ENCODE results near the gene PTPRJ. TPM values are rescaled to one million over a fixed set of nuclear protein-coding genes. Genes with fewer than 3 reads are reported as not detected.

The PTPRJ gene
- total RNA-seq, 1 donor: 10.9 TPM

DNA sequence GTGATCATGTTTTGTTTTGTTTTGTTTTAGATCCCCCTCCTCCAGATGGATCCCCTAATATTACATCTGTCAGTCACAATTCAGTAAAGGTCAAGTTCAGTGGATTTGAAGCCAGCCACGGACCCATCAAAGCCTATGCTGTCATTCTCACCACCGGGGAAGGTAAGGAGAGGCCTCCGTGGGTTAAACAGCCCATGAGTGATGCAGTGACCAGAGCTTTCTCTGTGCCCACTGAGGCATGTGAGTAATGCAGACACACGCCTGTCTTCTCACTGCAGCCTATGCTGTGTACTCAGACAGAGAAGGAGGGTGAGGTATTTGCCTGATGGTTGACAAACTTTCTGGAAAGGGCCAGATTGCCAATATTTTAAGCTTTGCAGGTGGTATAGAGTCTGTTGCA lies 162.5 kb downstream of the PTPRJ start:
- no peak overlapping the region for H3K4me2 ChIP-seq (ENCODE audit: insufficient read depth, low read length)
- no peak for DNase-seq (ENCODE audit: insufficient read length, low spot score, missing footprints)
- H3K4me3 ChIP-seq (ENCODE audit: insufficient read depth, low read length): no peak overlapping the region
- H3K27me3 ChIP-seq (ENCODE audit: insufficient read depth, low read length): no peaks in the 10 kb centered on the region
- H3K4me1 ChIP-seq (ENCODE audit: insufficient read depth, low read length): peaks cover 20% of the 10 kb centered on the region
- H3K27ac ChIP-seq (ENCODE audit: low read depth, low read length): peak overlapping the region; percentile 26
- peaks cover 51% of the 10 kb centered on the region for H3K36me3 ChIP-seq (ENCODE audit: insufficient read depth, low read length)
- H4K20me1 ChIP-seq (ENCODE audit: insufficient read depth, low read length): no peaks in the 10 kb centered on the region
- TF ChIP-seq, protein P1, sequence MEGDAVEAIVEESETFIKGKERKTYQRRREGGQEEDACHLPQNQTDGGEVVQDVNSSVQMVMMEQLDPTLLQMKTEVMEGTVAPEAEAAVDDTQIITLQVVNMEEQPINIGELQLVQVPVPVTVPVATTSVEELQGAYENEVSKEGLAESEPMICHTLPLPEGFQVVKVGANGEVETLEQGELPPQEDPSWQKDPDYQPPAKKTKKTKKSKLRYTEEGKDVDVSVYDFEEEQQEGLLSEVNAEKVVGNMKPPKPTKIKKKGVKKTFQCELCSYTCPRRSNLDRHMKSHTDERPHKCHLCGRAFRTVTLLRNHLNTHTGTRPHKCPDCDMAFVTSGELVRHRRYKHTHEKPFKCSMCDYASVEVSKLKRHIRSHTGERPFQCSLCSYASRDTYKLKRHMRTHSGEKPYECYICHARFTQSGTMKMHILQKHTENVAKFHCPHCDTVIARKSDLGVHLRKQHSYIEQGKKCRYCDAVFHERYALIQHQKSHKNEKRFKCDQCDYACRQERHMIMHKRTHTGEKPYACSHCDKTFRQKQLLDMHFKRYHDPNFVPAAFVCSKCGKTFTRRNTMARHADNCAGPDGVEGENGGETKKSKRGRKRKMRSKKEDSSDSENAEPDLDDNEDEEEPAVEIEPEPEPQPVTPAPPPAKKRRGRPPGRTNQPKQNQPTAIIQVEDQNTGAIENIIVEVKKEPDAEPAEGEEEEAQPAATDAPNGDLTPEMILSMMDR (IDR thresholded peaks at IDR 0.05; ENCODE audit: extremely low read depth, low read depth, low read length): no peak
- no peak overlapping the region for H2AFZ ChIP-seq (ENCODE audit: low read length)
- peaks cover 2% of the 10 kb centered on the region for H3K79me2 ChIP-seq (ENCODE audit: insufficient read depth, low read length)
- H3K9me3 ChIP-seq (ENCODE audit: low read depth, low read length): no peaks in the 10 kb centered on the region

- Histone ChIP-seq H3K9me3 (ENCODE audit: low read depth, low read length) (no peaks in the 10 kb centered on the region), H2AFZ (ENCODE audit: low read length) (no peak overlapping the region), H3K4me1 (ENCODE audit: insufficient read depth, low read length) (peaks cover 14% of the 10 kb centered on the region), H3K4me3 (ENCODE audit: insufficient read depth, low read length) (no peak overlapping the region), H3K36me3 (ENCODE audit: insufficient read depth, low read length) (peaks cover 33% of the 10 kb centered on the region), H3K79me2 (ENCODE audit: insufficient read depth, low read length) (no peaks in the 10 kb centered on the region), H3K27ac (ENCODE audit: low read depth, low read length) (peak overlapping the region; percentile 22), H4K20me1 (ENCODE audit: insufficient read depth, low read length) (no peaks in the 10 kb centered on the region), H3K27me3 (ENCODE audit: insufficient read depth, low read length) (no peaks in the 10 kb centered on the region), H3K4me2 (ENCODE audit: insufficient read depth, low read length) (peak overlapping the region; percentile 0)
- no peak for DNase-seq (ENCODE audit: insufficient read length, low spot score, missing footprints)
- TF ChIP-seq, protein P1 (IDR thresholded peaks at IDR 0.05; ENCODE audit: extremely low read depth, low read depth, low read length): no peak
These were observed 168.4 kb downstream of the PTPRJ start for GRCh38 chr11:48148749-48149148.

GRCh38 chr11:48150213-48150612 lies 169.9 kb downstream of the PTPRJ start:
- TF ChIP-seq, protein P1 (IDR thresholded peaks at IDR 0.05; ENCODE audit: extremely low read depth, low read depth, low read length): no peak
- Histone ChIP-seq H3K27me3 (ENCODE audit: insufficient read depth, low read length) (no peaks in the 10 kb centered on the region), H3K36me3 (ENCODE audit: insufficient read depth, low read length) (peaks cover 34% of the 10 kb centered on the region), H3K79me2 (ENCODE audit: insufficient read depth, low read length) (no peaks in the 10 kb centered on the region), H3K4me2 (ENCODE audit: insufficient read depth, low read length) (no peak overlapping the region), H3K27ac (ENCODE audit: low read depth, low read length) (peak overlapping the region; percentile 43), H3K4me3 (ENCODE audit: insufficient read depth, low read length) (no peak overlapping the region), H3K4me1 (ENCODE audit: insufficient read depth, low read length) (peaks cover 19% of the 10 kb centered on the region), H3K9me3 (ENCODE audit: low read depth, low read length) (no peaks in the 10 kb centered on the region), H4K20me1 (ENCODE audit: insufficient read depth, low read length) (no peaks in the 10 kb centered on the region), H2AFZ (ENCODE audit: low read length) (no peak overlapping the region)
- DNase-seq (ENCODE audit: insufficient read length, low spot score, missing footprints): no peak

- Histone ChIP-seq H3K9me3 (ENCODE audit: low read depth, low read length) (no peaks in the 10 kb centered on the region), H3K27me3 (ENCODE audit: insufficient read depth, low read length) (no peaks in the 10 kb centered on the region), H3K36me3 (ENCODE audit: insufficient read depth, low read length) (peaks cover 37% of the 10 kb centered on the region), H4K20me1 (ENCODE audit: insufficient read depth, low read length) (no peaks in the 10 kb centered on the region), H3K4me1 (ENCODE audit: insufficient read depth, low read length) (peaks cover 8% of the 10 kb centered on the region), H3K27ac (ENCODE audit: low read depth, low read length) (peak overlapping the region; percentile 44), H3K4me3 (ENCODE audit: insufficient read depth, low read length) (no peak overlapping the region), H2AFZ (ENCODE audit: low read length) (no peak overlapping the region), H3K79me2 (ENCODE audit: insufficient read depth, low read length) (no peaks in the 10 kb centered on the region), H3K4me2 (ENCODE audit: insufficient read depth, low read length) (no peak overlapping the region)
- DNase-seq (ENCODE audit: insufficient read length, low spot score, missing footprints): peak; percentile 72
- TF ChIP-seq, protein P1 (IDR thresholded peaks at IDR 0.05; ENCODE audit: extremely low read depth, low read depth, low read length): no peak
These were observed 173.8 kb downstream of the PTPRJ start for GRCh38 chr11:48154151-48154550.
